Keratinocyte (primary cell): Measurements from ENCODE around the gene RNF39. TPM values are rescaled to one million over a fixed set of nuclear protein-coding genes. Genes with fewer than 3 reads are reported as not detected.
A peak's percentile ranks its signal among the peaks of the same experiment; 100 is the strongest.

Experiments used
- DNase-seq: peaks from one replicate; pipeline ENCODE4 v3.0.0-alpha.2; 2011; ENCODE audit warnings: low read depth, missing footprints, low spot score
- FAIRE-seq: peaks from 2 replicates; lab custom pipeline; 2011; peaks lifted over from hg19 to GRCh38; lab: Jason Lieb, UNC
- H2AFZ ChIP-seq: 2 replicates; pipeline ENCODE4 v1.6.0; 2012; ENCODE audit warnings: low read length, control low read depth, inconsistent platforms; ENCODE audit not compliant: control insufficient read depth
- H3K27ac ChIP-seq: 2 replicates; pipeline ENCODE4 v1.5.1; 2011; ENCODE audit warnings: low read length; ENCODE audit not compliant: control insufficient read depth, insufficient read depth
- H3K27me3 ChIP-seq: 3 replicates; pipeline ENCODE4 v1.6.0; 2011; ENCODE audit warnings: low read length; ENCODE audit not compliant: control insufficient read depth, insufficient read depth; ENCODE audit errors: extremely low read depth
- H3K36me3 ChIP-seq, 2 experiments: 2 replicates in 1 of 2; 3 replicates in 1 of 2; pipeline ENCODE4 v1.5.1; 2011; ENCODE audit warnings: low read length in 2 of 2, mild to moderate bottlenecking in 1 of 2; ENCODE audit not compliant: control insufficient read depth in 2 of 2, insufficient read depth in 2 of 2; ENCODE audit errors: extremely low read depth in 1 of 2
- H3K4me1 ChIP-seq: 3 replicates; pipeline ENCODE4 v1.5.1; 2011; ENCODE audit warnings: low read length; ENCODE audit not compliant: control insufficient read depth, insufficient read depth; ENCODE audit errors: extremely low read depth
- H3K4me2 ChIP-seq: 3 replicates; pipeline ENCODE4 v1.6.0; 2011; ENCODE audit warnings: low read depth, low read length; ENCODE audit not compliant: control insufficient read depth, insufficient read depth; ENCODE audit errors: extremely low read depth
- H3K4me3 ChIP-seq, 3 experiments: fragments of 200-600 bp in 1 of 3; sonication (generic) in 1 of 3; 2 replicates in 2 of 3; 3 replicates in 1 of 3; pipeline ENCODE4 v1.5.1; 2011 to 2016; ENCODE audit warnings: low read length in 3 of 3, mild to moderate bottlenecking in 3 of 3, control low read depth in 2 of 3, inconsistent platforms in 1 of 3, low read depth in 1 of 3, mixed read lengths in 1 of 3, mixed run types in 1 of 3, moderate library complexity in 1 of 3; ENCODE audit not compliant: control insufficient read depth in 2 of 3, insufficient read depth in 2 of 3; ENCODE audit errors: extremely low read depth in 1 of 3
- H3K79me2 ChIP-seq: 2 replicates; pipeline ENCODE4 v1.6.0; 2012; ENCODE audit warnings: low read length; ENCODE audit not compliant: control insufficient read depth, insufficient read depth
- H3K9ac ChIP-seq: 3 replicates; pipeline ENCODE4 v1.6.0; 2011; ENCODE audit warnings: low read length; ENCODE audit not compliant: control insufficient read depth, insufficient read depth; ENCODE audit errors: extremely low read depth
- H3K9me1 ChIP-seq: 3 replicates; pipeline ENCODE4 v1.6.0; 2011; ENCODE audit warnings: low read length; ENCODE audit not compliant: control insufficient read depth, insufficient read depth; ENCODE audit errors: extremely low read depth
- H3K9me3 ChIP-seq: 2 replicates; pipeline ENCODE4 v1.5.1; 2012; ENCODE audit warnings: low read depth, low read length; ENCODE audit not compliant: control insufficient read depth
- H4K20me1 ChIP-seq: 3 replicates; pipeline ENCODE4 v1.6.0; 2011; ENCODE audit warnings: low read length; ENCODE audit not compliant: control insufficient read depth, insufficient read depth; ENCODE audit errors: extremely low read depth
- EZH2 ChIP-seq: IDR thresholded peaks from one replicate; pipeline ENCODE4 v1.6.1; 2012; ENCODE audit warnings: inconsistent platforms, mild to moderate bottlenecking, low read length, moderate library complexity
- dilution Hi-C: fragments of 300-500 bp; cut with MboI; formaldehyde crosslinking; loops from one replicate; pipeline ENCODE4 v1.7.0; 2020; ENCODE audit warnings: low sequenced_read_pairs; ENCODE audit not compliant: extremely low pct_ligation_motif_present
- polyA plus RNA-seq, 5 experiments: library from polyadenylated mRNA; depleted of rRNA in 3 of 5; stranded (reverse) in 3 of 5; stranded (forward) in 1 of 5; unstranded in 1 of 5; fragments of >200 nt; gene quantifications; 1 replicate in 1 of 5; 2 replicates in 3 of 5; 3 replicates in 1 of 5; pipeline versions ENCODE4 v1.2.1 to v1.2.3, GENCODE V29; 2011 to 2012; ENCODE audit warnings: missing spikeins in 2 of 5, low read depth in 1 of 5, low replicate concordance in 1 of 5
- TF ChIP-seq, protein P1 (sequence below), 3 experiments: IDR thresholded peaks in 1 of 3; conservative IDR thresholded peaks in 1 of 3; optimal IDR thresholded peaks in 1 of 3; 2 replicates in 2 of 3; 3 replicates in 1 of 3; pipeline versions ENCODE3 to v1.5.1; 2011; ENCODE audit warnings: low read length in 3 of 3, mild to moderate bottlenecking in 3 of 3, moderate library complexity in 2 of 3, control low read depth in 1 of 3, inconsistent platforms in 1 of 3; ENCODE audit not compliant: insufficient read depth in 2 of 3; ENCODE audit errors: extremely low read depth in 1 of 3

Gene RNF39
- polyA plus RNA-seq, 1 donor (not counting 4 experiments of a cell fraction or from before 2014, with no cell fraction given): 4.4 TPM

GRCh38 chr6:30103872-30104179 lies 28.3 kb upstream of the RNF39 start:
- H3K27me3 ChIP-seq: no peaks in the 10 kb centered on the region
- no peaks in the 10 kb centered on the region for H3K9me1 ChIP-seq
- FAIRE-seq: no peak
- peak overlapping the region; percentile 92 for H2AFZ ChIP-seq
- no peaks in the 10 kb centered on the region for H3K79me2 ChIP-seq
- no peaks in the 10 kb centered on the region for H3K36me3 ChIP-seq
- no peaks in the 10 kb centered on the region for H4K20me1 ChIP-seq
- H3K27ac ChIP-seq: no peak overlapping the region
- TF ChIP-seq, protein P1, sequence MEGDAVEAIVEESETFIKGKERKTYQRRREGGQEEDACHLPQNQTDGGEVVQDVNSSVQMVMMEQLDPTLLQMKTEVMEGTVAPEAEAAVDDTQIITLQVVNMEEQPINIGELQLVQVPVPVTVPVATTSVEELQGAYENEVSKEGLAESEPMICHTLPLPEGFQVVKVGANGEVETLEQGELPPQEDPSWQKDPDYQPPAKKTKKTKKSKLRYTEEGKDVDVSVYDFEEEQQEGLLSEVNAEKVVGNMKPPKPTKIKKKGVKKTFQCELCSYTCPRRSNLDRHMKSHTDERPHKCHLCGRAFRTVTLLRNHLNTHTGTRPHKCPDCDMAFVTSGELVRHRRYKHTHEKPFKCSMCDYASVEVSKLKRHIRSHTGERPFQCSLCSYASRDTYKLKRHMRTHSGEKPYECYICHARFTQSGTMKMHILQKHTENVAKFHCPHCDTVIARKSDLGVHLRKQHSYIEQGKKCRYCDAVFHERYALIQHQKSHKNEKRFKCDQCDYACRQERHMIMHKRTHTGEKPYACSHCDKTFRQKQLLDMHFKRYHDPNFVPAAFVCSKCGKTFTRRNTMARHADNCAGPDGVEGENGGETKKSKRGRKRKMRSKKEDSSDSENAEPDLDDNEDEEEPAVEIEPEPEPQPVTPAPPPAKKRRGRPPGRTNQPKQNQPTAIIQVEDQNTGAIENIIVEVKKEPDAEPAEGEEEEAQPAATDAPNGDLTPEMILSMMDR (optimal IDR thresholded peaks at IDR 0.05 in 1 of 3, IDR thresholded peaks at IDR 0.05 in 1 of 3, conservative IDR thresholded peaks at IDR 0.05 in 1 of 3; ENCODE audit: extremely low read depth in 1 of 3, insufficient read depth in 2 of 3, low read length in 3 of 3): peak in 1 of 3 experiments; percentile 29
- no peak for TF ChIP-seq EZH2
- peak overlapping the region; percentile 29 to 63 (median 52) for H3K4me3 ChIP-seq
- no peaks in the 10 kb centered on the region for H3K9me3 ChIP-seq
- no peak for DNase-seq
- H3K4me1 ChIP-seq: peaks cover 34% of the 10 kb centered on the region
- dilution Hi-C loops: no loop called here
- H3K9ac ChIP-seq: peak overlapping the region; percentile 17
- peak overlapping the region; percentile 99 for H3K4me2 ChIP-seq

- peak; percentile 90 for FAIRE-seq
- Histone ChIP-seq H3K27ac (no peak overlapping the region), H3K4me2 (peak overlapping the region; percentile 99), H3K79me2 (no peaks in the 10 kb centered on the region), H3K4me1 (peaks cover 34% of the 10 kb centered on the region), H4K20me1 (no peaks in the 10 kb centered on the region), H2AFZ (peak overlapping the region; percentile 92), H3K4me3 (peak overlapping the region; percentile 29 to 63 (median 52)), H3K9me1 (no peaks in the 10 kb centered on the region), H3K27me3 (no peaks in the 10 kb centered on the region), H3K9ac (peak overlapping the region; percentile 17), H3K9me3 (no peaks in the 10 kb centered on the region), H3K36me3 (no peaks in the 10 kb centered on the region)
- TF ChIP-seq, protein P1 (optimal IDR thresholded peaks at IDR 0.05 in 1 of 3, IDR thresholded peaks at IDR 0.05 in 1 of 3, conservative IDR thresholded peaks at IDR 0.05 in 1 of 3; ENCODE audit: extremely low read depth in 1 of 3, insufficient read depth in 2 of 3, low read length in 3 of 3): peak; percentile 88 to 92 (median 90)
- TF ChIP-seq EZH2: no peak
- DNase-seq: peak; percentile 40
- dilution Hi-C loops: no loop called here
These were observed 27.7 kb upstream of the RNF39 start for GRCh38 chr6:30102970-30103871.
